ENCODE results near the gene CCDC127. TPM values are rescaled to one million over a fixed set of nuclear protein-coding genes. Genes with fewer than 3 reads are reported as not detected.

The CCDC127 gene
- polyA plus RNA-seq, 4 donors: 1.3 to 6.6 (median 2.2) TPM

- Histone ChIP-seq H3K4me3 (ENCODE audit: low read depth in 1 of 3, low read length in 3 of 3) (no peak overlapping the region), H3K4me1 (ENCODE audit: control insufficient read depth in 3 of 3, insufficient read depth in 2 of 3, low read depth in 1 of 3, low read length in 2 of 3) (no peaks in the 10 kb centered on the region), H3K9me3 (ENCODE audit: control insufficient read depth in 2 of 2, insufficient read depth in 1 of 2, low read depth in 1 of 2, low read length in 1 of 2) (no peaks in the 10 kb centered on the region), H3K27me3 (ENCODE audit: control insufficient read depth in 3 of 3, insufficient read depth in 3 of 3, low read length in 3 of 3) (no peaks in the 10 kb centered on the region), H3K36me3 (ENCODE audit: control insufficient read depth in 3 of 3, insufficient read depth in 2 of 3, low read depth in 1 of 3, low read length in 3 of 3) (no peaks in the 10 kb centered on the region), H3K27ac (ENCODE audit: low read depth in 1 of 3, low read length in 2 of 3) (no peak overlapping the region)
- 81 to 89% (median 87%) methylated on average over 23 of the region's 23 CpGs for WGBS, 3 donors
- DNase-seq: no peak
- FAIRE-seq: no peak
Measured at GRCh38 chr5:155651-156410, 62.1 kb downstream of the CCDC127 start.

- no peaks in the 10 kb centered on the region for H3K4me1 ChIP-seq (ENCODE audit: control insufficient read depth in 3 of 3, insufficient read depth in 2 of 3, low read depth in 1 of 3, low read length in 2 of 3)
- WGBS, 3 donors: 83 to 91% (median 89%) methylated on average over 18 of the region's 18 CpGs
- DNase-seq (no peak), FAIRE-seq (no peak)
- H3K27me3 ChIP-seq (ENCODE audit: control insufficient read depth in 3 of 3, insufficient read depth in 3 of 3, low read length in 3 of 3): no peaks in the 10 kb centered on the region
- no peak overlapping the region for H3K27ac ChIP-seq (ENCODE audit: low read depth in 1 of 3, low read length in 2 of 3)
- no peak overlapping the region for H3K4me3 ChIP-seq (ENCODE audit: low read depth in 1 of 3, low read length in 3 of 3)
- H3K9me3 ChIP-seq (ENCODE audit: control insufficient read depth in 2 of 2, insufficient read depth in 1 of 2, low read depth in 1 of 2, low read length in 1 of 2): no peaks in the 10 kb centered on the region
- H3K36me3 ChIP-seq (ENCODE audit: control insufficient read depth in 3 of 3, insufficient read depth in 2 of 3, low read depth in 1 of 3, low read length in 3 of 3): no peaks in the 10 kb centered on the region
Measured at GRCh38 chr5:154826-155225, 63.1 kb downstream of the CCDC127 start.

- 43 to 75% (median 49%) methylated on average over 10 of the region's 10 CpGs for WGBS, 3 donors
- FAIRE-seq (no peak), DNase-seq (no peak)
Measured at GRCh38 chr5:154236-154635, 63.7 kb downstream of the CCDC127 start.

GRCh38 chr5:153256-153655 lies 64.7 kb downstream of the CCDC127 start:
- Histone ChIP-seq H3K4me1 (ENCODE audit: control insufficient read depth in 3 of 3, insufficient read depth in 2 of 3, low read depth in 1 of 3, low read length in 2 of 3) (no peaks in the 10 kb centered on the region), H3K27ac (ENCODE audit: low read depth in 1 of 3, low read length in 2 of 3) (no peak overlapping the region), H3K27me3 (ENCODE audit: control insufficient read depth in 3 of 3, insufficient read depth in 3 of 3, low read length in 3 of 3) (no peaks in the 10 kb centered on the region), H3K36me3 (ENCODE audit: control insufficient read depth in 3 of 3, insufficient read depth in 2 of 3, low read depth in 1 of 3, low read length in 3 of 3) (no peaks in the 10 kb centered on the region), H3K9me3 (ENCODE audit: control insufficient read depth in 2 of 2, insufficient read depth in 1 of 2, low read depth in 1 of 2, low read length in 1 of 2) (no peaks in the 10 kb centered on the region), H3K4me3 (ENCODE audit: low read depth in 1 of 3, low read length in 3 of 3) (no peak overlapping the region)
- no peak for FAIRE-seq
- WGBS, 3 donors: 13 to 58% (median 36%) methylated on average over 8 of the region's 8 CpGs
- DNase-seq: peak in 1 of 2 donors; percentile 12

More at GRCh38 chr5:154236-154635, 63.7 kb downstream of the CCDC127 start:
- Histone ChIP-seq H3K36me3 (ENCODE audit: control insufficient read depth in 3 of 3, insufficient read depth in 2 of 3, low read depth in 1 of 3, low read length in 3 of 3) (no peaks in the 10 kb centered on the region), H3K4me3 (ENCODE audit: low read depth in 1 of 3, low read length in 3 of 3) (no peak overlapping the region), H3K9me3 (ENCODE audit: control insufficient read depth in 2 of 2, insufficient read depth in 1 of 2, low read depth in 1 of 2, low read length in 1 of 2) (no peaks in the 10 kb centered on the region), H3K27me3 (ENCODE audit: control insufficient read depth in 3 of 3, insufficient read depth in 3 of 3, low read length in 3 of 3) (no peaks in the 10 kb centered on the region), H3K4me1 (ENCODE audit: control insufficient read depth in 3 of 3, insufficient read depth in 2 of 3, low read depth in 1 of 3, low read length in 2 of 3) (no peaks in the 10 kb centered on the region), H3K27ac (ENCODE audit: low read depth in 1 of 3, low read length in 2 of 3) (no peak overlapping the region)

- 64 to 90% (median 89%) methylated on average over 6 of the region's 6 CpGs for WGBS, 3 donors
- peaks cover 0 to 3% of the 10 kb centered on the region in 2 donors for H3K9me3 ChIP-seq (ENCODE audit: control insufficient read depth in 2 of 2, insufficient read depth in 1 of 2, low read depth in 1 of 2, low read length in 1 of 2)
- H3K27ac ChIP-seq (ENCODE audit: low read depth in 1 of 3, low read length in 2 of 3): no peak overlapping the region
- no peak for FAIRE-seq
- no peak for DNase-seq
- H3K4me1 ChIP-seq (ENCODE audit: control insufficient read depth in 3 of 3, insufficient read depth in 2 of 3, low read depth in 1 of 3, low read length in 2 of 3): no peaks in the 10 kb centered on the region
- H3K4me3 ChIP-seq (ENCODE audit: low read depth in 1 of 3, low read length in 3 of 3): no peak overlapping the region
- no peaks in the 10 kb centered on the region for H3K27me3 ChIP-seq (ENCODE audit: control insufficient read depth in 3 of 3, insufficient read depth in 3 of 3, low read length in 3 of 3)
- H3K36me3 ChIP-seq (ENCODE audit: control insufficient read depth in 3 of 3, insufficient read depth in 2 of 3, low read depth in 1 of 3, low read length in 3 of 3): no peaks in the 10 kb centered on the region
Measured at GRCh38 chr5:152077-152476, 65.9 kb downstream of the CCDC127 start.

- 80 to 87% (median 82%) methylated on average over 4 of the region's 4 CpGs for WGBS, 3 donors
- Histone ChIP-seq H3K4me3 (ENCODE audit: low read depth in 1 of 3, low read length in 3 of 3) (no peak overlapping the region), H3K27ac (ENCODE audit: low read depth in 1 of 3, low read length in 2 of 3) (no peak overlapping the region), H3K4me1 (ENCODE audit: control insufficient read depth in 3 of 3, insufficient read depth in 2 of 3, low read depth in 1 of 3, low read length in 2 of 3) (no peaks in the 10 kb centered on the region), H3K9me3 (ENCODE audit: control insufficient read depth in 2 of 2, insufficient read depth in 1 of 2, low read depth in 1 of 2, low read length in 1 of 2) (peaks cover 0 to 4% of the 10 kb centered on the region in 2 donors), H3K27me3 (ENCODE audit: control insufficient read depth in 3 of 3, insufficient read depth in 3 of 3, low read length in 3 of 3) (no peaks in the 10 kb centered on the region), H3K36me3 (ENCODE audit: control insufficient read depth in 3 of 3, insufficient read depth in 2 of 3, low read depth in 1 of 3, low read length in 3 of 3) (no peaks in the 10 kb centered on the region)
- FAIRE-seq (no peak), DNase-seq (no peak)
Measured at GRCh38 chr5:150746-151145, 67.2 kb downstream of the CCDC127 start.

GRCh38 chr5:149745-150485 lies 68.0 kb downstream of the CCDC127 start:
- no peak for FAIRE-seq
- no peak for DNase-seq
- H3K27ac ChIP-seq (ENCODE audit: low read depth in 1 of 3, low read length in 2 of 3): no peak overlapping the region
- no peaks in the 10 kb centered on the region for H3K4me1 ChIP-seq (ENCODE audit: control insufficient read depth in 3 of 3, insufficient read depth in 2 of 3, low read depth in 1 of 3, low read length in 2 of 3)
- H3K27me3 ChIP-seq (ENCODE audit: control insufficient read depth in 3 of 3, insufficient read depth in 3 of 3, low read length in 3 of 3): no peaks in the 10 kb centered on the region
- 62 to 71% (median 67%) methylated on average over 6 of the region's 6 CpGs for WGBS, 3 donors
- peaks cover 0 to 4% of the 10 kb centered on the region in 2 donors for H3K9me3 ChIP-seq (ENCODE audit: control insufficient read depth in 2 of 2, insufficient read depth in 1 of 2, low read depth in 1 of 2, low read length in 1 of 2)
- H3K4me3 ChIP-seq (ENCODE audit: low read depth in 1 of 3, low read length in 3 of 3): no peak overlapping the region
- H3K36me3 ChIP-seq (ENCODE audit: control insufficient read depth in 3 of 3, insufficient read depth in 2 of 3, low read depth in 1 of 3, low read length in 3 of 3): no peaks in the 10 kb centered on the region

GRCh38 chr5:147751-148150 lies 70.2 kb downstream of the CCDC127 start:
- H3K4me3 ChIP-seq (ENCODE audit: low read depth in 1 of 3, low read length in 3 of 3): no peak overlapping the region
- DNase-seq (no peak), FAIRE-seq (no peak)
- H3K36me3 ChIP-seq (ENCODE audit: control insufficient read depth in 3 of 3, insufficient read depth in 2 of 3, low read depth in 1 of 3, low read length in 3 of 3): no peaks in the 10 kb centered on the region
- no peaks in the 10 kb centered on the region for H3K4me1 ChIP-seq (ENCODE audit: control insufficient read depth in 3 of 3, insufficient read depth in 2 of 3, low read depth in 1 of 3, low read length in 2 of 3)
- H3K9me3 ChIP-seq (ENCODE audit: control insufficient read depth in 2 of 2, insufficient read depth in 1 of 2, low read depth in 1 of 2, low read length in 1 of 2): peaks cover 0 to 4% of the 10 kb centered on the region in 2 donors
- no peaks in the 10 kb centered on the region for H3K27me3 ChIP-seq (ENCODE audit: control insufficient read depth in 3 of 3, insufficient read depth in 3 of 3, low read length in 3 of 3)
- WGBS, 3 donors: 93 to 97% (median 96%) methylated on average over 1 of the region's 1 CpG
- no peak overlapping the region for H3K27ac ChIP-seq (ENCODE audit: low read depth in 1 of 3, low read length in 2 of 3)
